ENCODE results near the gene WDFY1.
A peak's percentile ranks its signal among the peaks of the same experiment; 100 is the strongest.

WDFY1 gene

GRCh38 chr2:223957092-223957851, 12.1 kb upstream of the WDFY1 start, which contains the start of gene MRPL44:
Gene MRPL44, plus strand, starts transcription at chr2:223957463. Its CDS starts 10 bp downstream, at chr2:223957473.
- DNase-seq (ENCODE audit: low read depth, low spot score), result peak; percentile 98

- no peak for DNase-seq (ENCODE audit: low read depth, low spot score)
Observed at GRCh38 chr2:223956300-223956699, 11.2 kb upstream of the WDFY1 start.

- peak; percentile 53 for DNase-seq (ENCODE audit: low read depth, low spot score)
Observed at GRCh38 chr2:223954401-223954800, 9.3 kb upstream of the WDFY1 start.

GRCh38 chr2:223952280-223952968, 7.3 kb upstream of the WDFY1 start:
- no peak for DNase-seq (ENCODE audit: low read depth, low spot score)

- DNase-seq (ENCODE audit: low read depth, low spot score), result no peak
Observed at GRCh38 chr2:223950448-223951347, 5.6 kb upstream of the WDFY1 start.

GRCh38 chr2:223949241-223949840, 4.2 kb upstream of the WDFY1 start:
- DNase-seq (ENCODE audit: low read depth, low spot score), result no peak

GRCh38 chr2:223947711-223948205, 2.6 kb upstream of the WDFY1 start:
- DNase-seq (ENCODE audit: low read depth, low spot score), result peak; percentile 51

GRCh38 chr2:223945755-223946154, 620 bp upstream of the WDFY1 start:
- no peak for DNase-seq (ENCODE audit: low read depth, low spot score)

GRCh38 chr2:223944166-223944702, 901 bp downstream of the WDFY1 start:
- peak; percentile 60 for DNase-seq (ENCODE audit: low read depth, low spot score)

GRCh38 chr2:223943561-223944008, 1.6 kb downstream of the WDFY1 start:
- peak; percentile 59 for DNase-seq (ENCODE audit: low read depth, low spot score)

GRCh38 chr2:223943135-223943534, 2.0 kb downstream of the WDFY1 start:
- no peak for DNase-seq (ENCODE audit: low read depth, low spot score)

- peak; percentile 88 for DNase-seq (ENCODE audit: low read depth, low spot score)
Observed at GRCh38 chr2:223941579-223942277, 3.4 kb downstream of the WDFY1 start.

GRCh38 chr2:223939438-223939837, 5.7 kb downstream of the WDFY1 start:
- DNase-seq (ENCODE audit: low read depth, low spot score), result peak; percentile 34

GRCh38 chr2:223937535-223937934, 7.6 kb downstream of the WDFY1 start:
- DNase-seq (ENCODE audit: low read depth, low spot score), result no peak

GRCh38 chr2:223936862-223937326, 8.2 kb downstream of the WDFY1 start:
- DNase-seq (ENCODE audit: low read depth, low spot score), result no peak

GRCh38 chr2:223935459-223936125, 9.5 kb downstream of the WDFY1 start:
- DNase-seq (ENCODE audit: low read depth, low spot score), result no peak

- no peak for DNase-seq (ENCODE audit: low read depth, low spot score)
Observed at GRCh38 chr2:223934870-223935269, 10.3 kb downstream of the WDFY1 start.

- DNase-seq (ENCODE audit: low read depth, low spot score), result no peak
Observed at GRCh38 chr2:223932816-223933800, 12.0 kb downstream of the WDFY1 start.

All from astrocyte of the hippocampus (primary cell).